Measurements from ENCODE around the gene ULBP1. TPM values are rescaled to one million over a fixed set of nuclear protein-coding genes. Genes with fewer than 3 reads are reported as not detected.
"Not testable (repeated sequence)": the region's sequence is repeated elsewhere in the genome, so short reads cannot be mapped to it uniquely, and the experiment has no call there.

The ULBP1 gene
- total and polyA plus RNA-seq, 4 donors: 0.59 to 6.2 (median 1.8) TPM

DNA sequence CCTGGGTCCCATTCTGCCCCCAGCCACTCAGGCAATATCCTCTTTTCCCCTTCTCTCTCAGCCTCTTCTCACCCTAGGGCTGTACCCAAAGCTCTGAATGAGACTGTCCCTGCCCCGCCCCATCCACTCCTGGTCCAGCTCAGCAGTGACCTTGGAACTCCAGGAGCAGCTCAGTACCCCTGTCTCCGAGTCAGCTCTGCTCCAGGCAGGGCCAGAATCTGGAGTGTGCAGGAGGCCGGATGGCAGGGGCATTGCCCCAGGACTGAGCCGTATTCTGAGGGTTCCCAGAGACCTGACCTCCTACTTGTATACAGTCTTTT, 38.9 kb upstream of the ULBP1 start:
- peaks cover 0 to 2% (median 0%) of the 10 kb centered on the region in 4 donors for H3K9me3 ChIP-seq (ENCODE audit: control insufficient read depth in 4 of 4, insufficient read depth in 3 of 4, low read length in 3 of 4)
- DNase-seq (no peak), ATAC-seq (ENCODE audit: insufficient read depth, low FRiP score) (no peak)
- TF ChIP-seq CTCF (IDR thresholded peaks at IDR 0.05; ENCODE audit: control extremely low read depth, extremely low read depth): no peak
- H3K27me3 ChIP-seq (ENCODE audit: control insufficient read depth in 3 of 3, insufficient read depth in 3 of 3, low read length in 2 of 3): peaks cover 0 to 14% (median 12%) of the 10 kb centered on the region in 3 donors
- H3K27ac ChIP-seq (ENCODE audit: low read depth in 1 of 2, low read length in 1 of 2): no peak overlapping the region
- H3K9ac ChIP-seq (ENCODE audit: insufficient read depth in 1 of 2, low read length in 2 of 2): no peak overlapping the region
- H3K4me3 ChIP-seq: no peak overlapping the region
- peaks cover 0 to 18% (median 0%) of the 10 kb centered on the region in 5 donors for H3K4me1 ChIP-seq (ENCODE audit: control insufficient read depth in 5 of 5, insufficient read depth in 5 of 5, low read length in 5 of 5)
- WGBS, 2 donors: 83 to 89% methylated on average over 4 of the region's 4 CpGs
- H3K36me3 ChIP-seq (ENCODE audit: control insufficient read depth in 4 of 4, insufficient read depth in 4 of 4, low read length in 4 of 4): no peaks in the 10 kb centered on the region

- no peak for TF ChIP-seq CTCF (IDR thresholded peaks at IDR 0.05; ENCODE audit: control extremely low read depth, extremely low read depth)
- H3K36me3 ChIP-seq (ENCODE audit: control insufficient read depth in 4 of 4, insufficient read depth in 4 of 4, low read length in 4 of 4): no peaks in the 10 kb centered on the region
- ATAC-seq (ENCODE audit: insufficient read depth, low FRiP score) (no peak), DNase-seq (peak; percentile 34 to 48 (median 35))
- no peak overlapping the region for H3K9ac ChIP-seq (ENCODE audit: insufficient read depth in 1 of 2, low read length in 2 of 2)
- peak overlapping the region; percentile 12 for H3K4me3 ChIP-seq
- H3K4me1 ChIP-seq (ENCODE audit: control insufficient read depth in 5 of 5, insufficient read depth in 5 of 5, low read length in 5 of 5): peaks cover 0 to 18% (median 0%) of the 10 kb centered on the region in 5 donors
- H3K27me3 ChIP-seq (ENCODE audit: control insufficient read depth in 3 of 3, insufficient read depth in 3 of 3, low read length in 2 of 3): peaks cover 0 to 16% (median 15%) of the 10 kb centered on the region in 3 donors
- 10 to 12% methylated on average over 34 of the region's 34 CpGs for WGBS, 2 donors
- peaks cover 0 to 2% (median 0%) of the 10 kb centered on the region in 4 donors for H3K9me3 ChIP-seq (ENCODE audit: control insufficient read depth in 4 of 4, insufficient read depth in 3 of 4, low read length in 3 of 4)
- H3K27ac ChIP-seq (ENCODE audit: low read depth in 1 of 2, low read length in 1 of 2): peak overlapping the region in 1 of 2 donors; percentile 55
Observed at GRCh38 chr6:149925253-149925973, 38.3 kb upstream of the ULBP1 start.

DNA sequence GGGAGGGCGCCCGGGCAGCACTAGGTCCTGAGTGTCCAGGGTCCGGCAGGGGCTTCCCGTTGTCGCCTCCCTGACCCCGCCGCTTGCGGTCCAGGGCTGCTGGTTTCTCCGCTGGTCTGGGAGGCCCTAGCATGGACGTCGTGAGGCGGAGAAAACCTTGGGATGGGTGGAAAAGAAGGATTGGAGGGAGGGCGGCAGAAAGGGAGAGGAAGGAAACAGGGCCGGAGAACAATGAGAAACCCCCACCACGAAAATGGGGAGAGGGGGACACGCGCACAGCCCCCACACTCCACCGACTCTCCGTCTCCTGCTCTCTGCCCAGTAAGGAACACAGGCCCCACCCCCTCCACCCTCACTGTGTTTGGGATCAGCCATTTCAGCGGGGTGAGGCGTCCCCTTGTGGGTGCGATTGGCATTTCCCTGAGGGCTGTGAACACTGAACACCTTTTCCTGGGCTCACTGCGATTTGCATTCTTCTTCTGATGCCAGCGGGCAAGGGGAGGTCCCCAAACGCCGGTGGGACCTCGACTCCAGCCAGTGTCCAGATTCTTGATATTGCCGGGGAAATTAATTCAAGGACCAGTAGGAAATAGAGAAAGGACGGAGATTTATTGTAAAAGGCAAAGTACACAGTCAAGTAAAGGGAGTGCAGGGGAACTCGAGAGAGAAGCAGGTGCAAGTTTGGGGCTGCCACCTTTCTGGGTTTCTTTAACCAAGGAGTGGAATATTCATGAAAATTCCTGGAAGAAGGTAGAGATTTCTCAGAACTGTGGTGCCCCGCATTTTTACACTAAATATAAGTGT, 37.6 kb upstream of the ULBP1 start:
- TF ChIP-seq CTCF (IDR thresholded peaks at IDR 0.05; ENCODE audit: control extremely low read depth, extremely low read depth): peak; percentile 93
- ATAC-seq (ENCODE audit: insufficient read depth, low FRiP score): peak; percentile 88
- DNase-seq: peak; percentile 89 to 90 (median 90)
- 3% methylated on average over 30 to 31 of the region's 31 CpGs for WGBS, 2 donors
- Histone ChIP-seq H3K4me1 (ENCODE audit: control insufficient read depth in 5 of 5, insufficient read depth in 5 of 5, low read length in 5 of 5) (peaks cover 0 to 18% (median 0%) of the 10 kb centered on the region in 5 donors), H3K27ac (ENCODE audit: low read depth in 1 of 2, low read length in 1 of 2) (peak overlapping the region in 1 of 2 donors; percentile 55), H3K9ac (ENCODE audit: insufficient read depth in 1 of 2, low read length in 2 of 2) (peak overlapping the region; percentile 16 to 38), H3K9me3 (ENCODE audit: control insufficient read depth in 4 of 4, insufficient read depth in 3 of 4, low read length in 3 of 4) (peaks cover 0 to 2% (median 0%) of the 10 kb centered on the region in 4 donors), H3K27me3 (ENCODE audit: control insufficient read depth in 3 of 3, insufficient read depth in 3 of 3, low read length in 2 of 3) (peaks cover 0 to 21% (median 21%) of the 10 kb centered on the region in 3 donors), H3K36me3 (ENCODE audit: control insufficient read depth in 4 of 4, insufficient read depth in 4 of 4, low read length in 4 of 4) (no peaks in the 10 kb centered on the region), H3K4me3 (peak overlapping the region; percentile 12)

- Histone ChIP-seq H3K27me3 (ENCODE audit: control insufficient read depth in 3 of 3, insufficient read depth in 3 of 3, low read length in 2 of 3) (peaks cover 0 to 28% (median 24%) of the 10 kb centered on the region in 3 donors), H3K4me1 (ENCODE audit: control insufficient read depth in 5 of 5, insufficient read depth in 5 of 5, low read length in 5 of 5) (peaks cover 0 to 18% (median 0%) of the 10 kb centered on the region in 5 donors)
- DNase-seq; H3K9me3 ChIP-seq (ENCODE audit: control insufficient read depth in 4 of 4, insufficient read depth in 3 of 4, low read length in 3 of 4); H3K4me3 ChIP-seq; H3K27ac ChIP-seq (ENCODE audit: low read depth in 1 of 2, low read length in 1 of 2); ATAC-seq (ENCODE audit: insufficient read depth, low FRiP score); H3K9ac ChIP-seq (ENCODE audit: insufficient read depth in 1 of 2, low read length in 2 of 2); H3K36me3 ChIP-seq (ENCODE audit: control insufficient read depth in 4 of 4, insufficient read depth in 4 of 4, low read length in 4 of 4): not testable (repeated sequence)
- 80 to 87% methylated on average over 4 of the region's 4 CpGs for WGBS, 2 donors
Observed at GRCh38 chr6:149927025-149927424, 36.7 kb upstream of the ULBP1 start.
